ENCODE data around the gene SLX9.

DNA sequence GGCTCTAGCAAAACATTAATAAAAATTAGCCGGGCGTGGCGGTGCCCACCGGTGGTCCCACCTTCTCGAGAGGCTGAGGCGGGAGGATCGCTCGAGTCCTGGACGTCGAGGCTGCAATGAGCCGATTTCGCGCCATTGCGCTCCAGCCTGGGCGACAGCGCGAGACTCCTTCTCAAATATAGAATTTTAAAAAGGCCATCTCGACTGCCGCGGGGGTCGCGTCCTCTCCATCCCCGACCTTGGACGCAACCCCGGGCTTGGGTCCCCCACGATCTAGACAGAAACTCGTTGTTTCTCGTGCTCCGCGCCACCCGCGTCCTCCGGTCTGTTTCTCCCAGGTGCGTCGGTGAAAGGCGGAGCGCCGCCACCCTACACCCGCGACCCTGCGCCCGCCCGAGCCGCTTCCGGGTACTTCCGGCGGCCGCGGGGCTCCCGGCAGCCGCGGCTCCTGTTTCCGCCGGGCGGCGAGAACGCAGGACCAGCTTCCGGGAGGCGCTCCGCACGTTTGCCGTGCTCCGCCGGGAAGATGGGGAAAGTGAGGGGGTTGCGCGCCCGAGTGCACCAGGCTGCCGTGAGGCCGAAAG lies at the start of gene SLX9:
- TF ChIP-seq, protein P1, sequence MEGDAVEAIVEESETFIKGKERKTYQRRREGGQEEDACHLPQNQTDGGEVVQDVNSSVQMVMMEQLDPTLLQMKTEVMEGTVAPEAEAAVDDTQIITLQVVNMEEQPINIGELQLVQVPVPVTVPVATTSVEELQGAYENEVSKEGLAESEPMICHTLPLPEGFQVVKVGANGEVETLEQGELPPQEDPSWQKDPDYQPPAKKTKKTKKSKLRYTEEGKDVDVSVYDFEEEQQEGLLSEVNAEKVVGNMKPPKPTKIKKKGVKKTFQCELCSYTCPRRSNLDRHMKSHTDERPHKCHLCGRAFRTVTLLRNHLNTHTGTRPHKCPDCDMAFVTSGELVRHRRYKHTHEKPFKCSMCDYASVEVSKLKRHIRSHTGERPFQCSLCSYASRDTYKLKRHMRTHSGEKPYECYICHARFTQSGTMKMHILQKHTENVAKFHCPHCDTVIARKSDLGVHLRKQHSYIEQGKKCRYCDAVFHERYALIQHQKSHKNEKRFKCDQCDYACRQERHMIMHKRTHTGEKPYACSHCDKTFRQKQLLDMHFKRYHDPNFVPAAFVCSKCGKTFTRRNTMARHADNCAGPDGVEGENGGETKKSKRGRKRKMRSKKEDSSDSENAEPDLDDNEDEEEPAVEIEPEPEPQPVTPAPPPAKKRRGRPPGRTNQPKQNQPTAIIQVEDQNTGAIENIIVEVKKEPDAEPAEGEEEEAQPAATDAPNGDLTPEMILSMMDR (IDR thresholded peaks at IDR 0.05; ENCODE audit: low read length), result no peak
- TF ChIP-seq EZH2 (IDR thresholded peaks at IDR 0.05; ENCODE audit: borderline replicate concordance, low read length), result no peak
